ENCODE data around the gene DPEP3.

The DPEP3 gene

GRCh38 chr16:67966549-67967182 lies 13.6 kb downstream of the DPEP3 start:
- no peaks in the 10 kb centered on the region for H3K27me3 Mint-ChIP-seq
- DNase-seq = no peak
- peak overlapping the region; percentile 42 for H3K27ac Mint-ChIP-seq

GRCh38 chr16:67965668-67966548 lies 14.4 kb downstream of the DPEP3 start:
- DNase-seq (no peak), ATAC-seq (replicated peaks) (no peak)
- H3K4me3 Mint-ChIP-seq = no peak overlapping the region
- no peaks in the 10 kb centered on the region for H3K27me3 Mint-ChIP-seq
- peak overlapping the region; percentile 42 for H3K27ac Mint-ChIP-seq
- peaks cover 33 to 51% of the 10 kb centered on the region in 2 donors for H3K4me1 Mint-ChIP-seq
- no peaks in the 10 kb centered on the region for H3K9me3 Mint-ChIP-seq
- H3K36me3 Mint-ChIP-seq = peaks cover 24 to 35% of the 10 kb centered on the region in 2 donors

More at GRCh38 chr16:67966549-67967182, 13.6 kb downstream of the DPEP3 start:
- Mint-ChIP-seq H3K4me3 (peak overlapping the region; percentile 92 to 100), H3K4me1 (peaks cover 33 to 51% of the 10 kb centered on the region in 2 donors), H3K36me3 (peaks cover 17 to 28% of the 10 kb centered on the region in 2 donors), H3K9me3 (no peaks in the 10 kb centered on the region)
- no peak for ATAC-seq (replicated peaks)

GRCh38 chr16:67964477-67965131 lies 15.7 kb downstream of the DPEP3 start:
- no peak overlapping the region for H3K27ac Mint-ChIP-seq

GRCh38 chr16:67963662-67964321 lies 16.5 kb downstream of the DPEP3 start:
- ATAC-seq (replicated peaks) (no peak), DNase-seq (no peak)
- Mint-ChIP-seq H3K9me3 (no peaks in the 10 kb centered on the region), H3K4me1 (peaks cover 27 to 43% of the 10 kb centered on the region in 2 donors), H3K27ac (no peak overlapping the region), H3K27me3 (no peaks in the 10 kb centered on the region), H3K4me3 (no peak overlapping the region), H3K36me3 (peaks cover 33 to 47% of the 10 kb centered on the region in 2 donors)

More at GRCh38 chr16:67964477-67965131, 15.7 kb downstream of the DPEP3 start:
- no peak for DNase-seq
- ATAC-seq (replicated peaks) = no peak
- peaks cover 30 to 47% of the 10 kb centered on the region in 2 donors for H3K36me3 Mint-ChIP-seq
- H3K4me1 Mint-ChIP-seq = peaks cover 30 to 50% of the 10 kb centered on the region in 2 donors
- H3K4me3 Mint-ChIP-seq = no peak overlapping the region
- H3K9me3 Mint-ChIP-seq = no peaks in the 10 kb centered on the region
- H3K27me3 Mint-ChIP-seq = no peaks in the 10 kb centered on the region

- H3K27ac Mint-ChIP-seq = no peak overlapping the region
- H3K36me3 Mint-ChIP-seq = peaks cover 38 to 51% of the 10 kb centered on the region in 2 donors
- H3K27me3 Mint-ChIP-seq = no peaks in the 10 kb centered on the region
Measured at GRCh38 chr16:67963292-67963661, 17.0 kb downstream of the DPEP3 start.

GRCh38 chr16:67962135-67962534 lies 18.2 kb downstream of the DPEP3 start:
- DNase-seq (no peak), ATAC-seq (replicated peaks) (no peak)
- no peak overlapping the region for H3K27ac Mint-ChIP-seq
- H3K36me3 Mint-ChIP-seq = peaks cover 44 to 58% of the 10 kb centered on the region in 2 donors
- no peak overlapping the region for H3K4me3 Mint-ChIP-seq
- H3K27me3 Mint-ChIP-seq = no peaks in the 10 kb centered on the region
- peaks cover 22 to 34% of the 10 kb centered on the region in 2 donors for H3K4me1 Mint-ChIP-seq
- H3K9me3 Mint-ChIP-seq = no peaks in the 10 kb centered on the region

More at GRCh38 chr16:67963292-67963661, 17.0 kb downstream of the DPEP3 start:
- Mint-ChIP-seq H3K4me1 (peaks cover 27 to 43% of the 10 kb centered on the region in 2 donors), H3K4me3 (no peak overlapping the region), H3K9me3 (no peaks in the 10 kb centered on the region)
- no peak for DNase-seq
- ATAC-seq (replicated peaks) = no peak

- peaks cover 44 to 57% of the 10 kb centered on the region in 2 donors for H3K36me3 Mint-ChIP-seq
- H3K4me3 Mint-ChIP-seq = no peak overlapping the region
- H3K9me3 Mint-ChIP-seq = no peaks in the 10 kb centered on the region
- DNase-seq (no peak), ATAC-seq (replicated peaks) (no peak)
- H3K27ac Mint-ChIP-seq = no peak overlapping the region
- peaks cover 17 to 29% of the 10 kb centered on the region in 2 donors for H3K4me1 Mint-ChIP-seq
- H3K27me3 Mint-ChIP-seq = no peaks in the 10 kb centered on the region
Measured at GRCh38 chr16:67961551-67961957, 18.7 kb downstream of the DPEP3 start.

- ATAC-seq (replicated peaks) = no peak
- Mint-ChIP-seq H3K4me3 (no peak overlapping the region), H3K9me3 (no peaks in the 10 kb centered on the region), H3K36me3 (peaks cover 42 to 56% of the 10 kb centered on the region in 2 donors), H3K4me1 (peaks cover 2 to 13% of the 10 kb centered on the region in 2 donors), H3K27ac (no peak overlapping the region), H3K27me3 (no peaks in the 10 kb centered on the region)
- DNase-seq = no peak
Measured at GRCh38 chr16:67959536-67960329, 20.6 kb downstream of the DPEP3 start.

GRCh38 chr16:67957622-67958021 lies 22.7 kb downstream of the DPEP3 start:
- Mint-ChIP-seq H3K9me3 (no peaks in the 10 kb centered on the region), H3K36me3 (peaks cover 46 to 60% of the 10 kb centered on the region in 2 donors), H3K4me3 (no peak overlapping the region), H3K27me3 (no peaks in the 10 kb centered on the region), H3K4me1 (peaks cover 0 to 7% of the 10 kb centered on the region in 2 donors), H3K27ac (no peak overlapping the region)
- DNase-seq (no peak), ATAC-seq (replicated peaks) (no peak)

GRCh38 chr16:67954421-67955196 lies 25.7 kb downstream of the DPEP3 start:
- no peaks in the 10 kb centered on the region for H3K9me3 Mint-ChIP-seq
- DNase-seq (no peak), ATAC-seq (replicated peaks) (no peak)
- peaks cover 42 to 45% of the 10 kb centered on the region in 2 donors for H3K36me3 Mint-ChIP-seq
- no peak overlapping the region for H3K27ac Mint-ChIP-seq
- no peaks in the 10 kb centered on the region for H3K27me3 Mint-ChIP-seq
- H3K4me3 Mint-ChIP-seq = no peak overlapping the region
- H3K4me1 Mint-ChIP-seq = peaks cover 0 to under 1% of the 10 kb centered on the region in 2 donors

GRCh38 chr16:67953641-67954375 lies 26.5 kb downstream of the DPEP3 start:
- ATAC-seq (replicated peaks) = no peak
- Mint-ChIP-seq H3K36me3 (peaks cover 40 to 45% of the 10 kb centered on the region in 2 donors), H3K27ac (peak overlapping the region; percentile 65), H3K9me3 (no peaks in the 10 kb centered on the region), H3K27me3 (no peaks in the 10 kb centered on the region), H3K4me1 (no peaks in the 10 kb centered on the region), H3K4me3 (no peak overlapping the region)
- no peak for DNase-seq

- Mint-ChIP-seq H3K9me3 (no peaks in the 10 kb centered on the region), H3K4me1 (no peaks in the 10 kb centered on the region), H3K36me3 (peaks cover 35 to 46% of the 10 kb centered on the region in 2 donors), H3K27me3 (no peaks in the 10 kb centered on the region), H3K27ac (peak overlapping the region; percentile 59), H3K4me3 (no peak overlapping the region)
- DNase-seq = no peak
- ATAC-seq (replicated peaks) = no peak
Measured at GRCh38 chr16:67951485-67951884, 28.8 kb downstream of the DPEP3 start.
